ENCODE data around the gene OTULIN.

GRCh38 chr5:14667290-14667689 is 2.8 kb downstream of the OTULIN start:
- TF ChIP-seq EZH2 (IDR thresholded peaks at IDR 0.05; ENCODE audit: insufficient read depth, poor library complexity, severe bottlenecking), result no peak
- TF ChIP-seq EZH2phosphoT487 (IDR thresholded peaks at IDR 0.05; ENCODE audit: insufficient read depth, low read depth), result no peak

Measured in GM23248 (cell line).